Hepatocyte (in vitro differentiated cells): Measurements from ENCODE around the gene TEX30. TPM values are rescaled to one million over a fixed set of nuclear protein-coding genes. Genes with fewer than 3 reads are reported as not detected.

Experiments used
- DNase-seq: peaks from one replicate; pipeline ENCODE4 v3.0.0-alpha.2; 2016; ENCODE audit warnings: low spot score
- H2AFZ ChIP-seq: fragments of 200-600 bp; sonication (generic); 2 replicates; pipeline ENCODE4 v1.6.0; 2016; ENCODE audit warnings: antibody characterized with exemption, mild to moderate bottlenecking
- H3K27ac ChIP-seq: fragments of 200-600 bp; sonication (generic); 2 replicates; pipeline ENCODE4 v1.5.1; 2016; ENCODE audit warnings: mild to moderate bottlenecking
- H3K27me3 ChIP-seq: fragments of 200-600 bp; sonication (generic); 2 replicates; pipeline ENCODE4 v1.6.1; 2016
- H3K36me3 ChIP-seq: fragments of 200-600 bp; sonication (generic); replicated peaks from 2 replicates; pipeline ENCODE4 v1.5.1; 2016; ENCODE audit warnings: low read depth; ENCODE audit not compliant: insufficient read depth
- H3K4me1 ChIP-seq: fragments of 200-600 bp; sonication (generic); 2 replicates; pipeline ENCODE4 v1.5.1; 2016; ENCODE audit warnings: mild to moderate bottlenecking, moderate library complexity; ENCODE audit not compliant: insufficient read depth
- H3K4me2 ChIP-seq: fragments of 200-600 bp; sonication (generic); 2 replicates; pipeline ENCODE4 v1.6.0; 2016
- H3K4me3 ChIP-seq: fragments of 200-600 bp; sonication (generic); 2 replicates; pipeline ENCODE4 v1.5.1; 2016; ENCODE audit warnings: mild to moderate bottlenecking
- H3K79me2 ChIP-seq: fragments of 200-600 bp; sonication (generic); 2 replicates; pipeline ENCODE4 v1.6.0; 2017; ENCODE audit warnings: mild to moderate bottlenecking
- H3K9me2 ChIP-seq: fragments of 200-600 bp; sonication (generic); replicated peaks from 2 replicates; pipeline ENCODE4 v1.6.0; 2017; ENCODE audit warnings: mild to moderate bottlenecking; ENCODE audit not compliant: insufficient read depth
- H3K9me3 ChIP-seq: fragments of 200-600 bp; sonication (generic); 2 replicates; pipeline ENCODE4 v1.5.1; 2016; ENCODE audit warnings: low read depth, mild to moderate bottlenecking
- H4K20me1 ChIP-seq: fragments of 200-600 bp; sonication (generic); 2 replicates; pipeline ENCODE4 v1.6.0; 2016; ENCODE audit warnings: mild to moderate bottlenecking; ENCODE audit not compliant: insufficient read depth, poor library complexity, severe bottlenecking
- EZH2 ChIP-seq: fragments of 200-600 bp; sonication (generic); IDR thresholded peaks from 2 replicates; pipeline ENCODE4 v1.6.1; 2016; ENCODE audit warnings: antibody characterized with exemption, mild to moderate bottlenecking, borderline replicate concordance
- EZH2phosphoT487 ChIP-seq: fragments of 200-600 bp; sonication (generic); IDR thresholded peaks from one replicate; pipeline ENCODE4 v1.6.1; 2018; ENCODE audit warnings: antibody characterized with exemption, mild to moderate bottlenecking, low read depth, moderate library complexity; ENCODE audit not compliant: unreplicated experiment, severe bottlenecking
- WGBS: methylation state at CpG from one replicate; pipeline ENCODE4 v1.1.6; 2016; ENCODE audit warnings: low lambda C conversion rate; ENCODE audit errors: missing lambda C conversion rate; 5-methylcytosine and 5-hydroxymethylcytosine counted together
- polyA plus RNA-seq: library from polyadenylated mRNA; unstranded; fragments of >200 nt; fragmentation: Nextera tagmentation; extraction: Ambion mirVana; gene quantifications from 2 replicates; pipeline ENCODE4 v1.2.1, GENCODE V29; 2016
- total RNA-seq: library from RNA; depleted of rRNA; stranded (reverse); fragments of >200 nt; gene quantifications from 2 replicates; pipeline ENCODE4 v1.2.3, GENCODE V29; 2014
- TF ChIP-seq, protein P1 (sequence below): fragments of 200-600 bp; sonication (generic); IDR thresholded peaks from 2 replicates; pipeline ENCODE4 v1.5.1; 2016; ENCODE audit warnings: antibody characterized with exemption, mild to moderate bottlenecking; ENCODE audit not compliant: poor library complexity

TEX30 gene
- total and polyA plus RNA-seq, 2 experiments from 2014 or later, result 15.4 to 20.6 TPM

DNA sequence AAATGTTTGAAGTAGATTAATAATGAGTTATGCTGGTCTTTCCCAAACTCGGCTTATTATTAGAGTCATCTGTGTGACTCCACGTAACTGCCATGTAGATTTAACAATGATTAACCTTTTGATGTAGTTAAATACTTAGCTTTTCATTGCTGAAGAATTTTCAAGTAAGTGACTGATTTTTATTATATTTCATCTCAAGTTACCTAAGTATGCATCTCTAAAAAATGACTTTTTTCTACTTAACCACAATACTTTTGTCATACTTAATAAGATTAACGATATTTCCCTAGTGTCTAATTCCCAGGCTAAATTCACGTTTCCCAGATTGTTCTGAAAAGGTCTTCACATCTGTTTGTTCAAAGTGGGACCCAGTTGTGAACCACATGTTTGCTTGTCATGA, 43.1 kb upstream of the TEX30 start:
- Histone ChIP-seq H2AFZ (no peak overlapping the region), H3K27me3 (no peaks in the 10 kb centered on the region), H3K4me1 (no peaks in the 10 kb centered on the region), H3K79me2 (peaks cover 22% of the 10 kb centered on the region), H3K36me3 (no peaks in the 10 kb centered on the region), H3K9me2 (no peaks in the 10 kb centered on the region), H3K27ac (no peak overlapping the region), H4K20me1 (no peaks in the 10 kb centered on the region), H3K4me3 (no peak overlapping the region), H3K9me3 (no peaks in the 10 kb centered on the region), H3K4me2 (no peak overlapping the region)
- no peak for TF ChIP-seq EZH2phosphoT487
- TF ChIP-seq, protein P1, sequence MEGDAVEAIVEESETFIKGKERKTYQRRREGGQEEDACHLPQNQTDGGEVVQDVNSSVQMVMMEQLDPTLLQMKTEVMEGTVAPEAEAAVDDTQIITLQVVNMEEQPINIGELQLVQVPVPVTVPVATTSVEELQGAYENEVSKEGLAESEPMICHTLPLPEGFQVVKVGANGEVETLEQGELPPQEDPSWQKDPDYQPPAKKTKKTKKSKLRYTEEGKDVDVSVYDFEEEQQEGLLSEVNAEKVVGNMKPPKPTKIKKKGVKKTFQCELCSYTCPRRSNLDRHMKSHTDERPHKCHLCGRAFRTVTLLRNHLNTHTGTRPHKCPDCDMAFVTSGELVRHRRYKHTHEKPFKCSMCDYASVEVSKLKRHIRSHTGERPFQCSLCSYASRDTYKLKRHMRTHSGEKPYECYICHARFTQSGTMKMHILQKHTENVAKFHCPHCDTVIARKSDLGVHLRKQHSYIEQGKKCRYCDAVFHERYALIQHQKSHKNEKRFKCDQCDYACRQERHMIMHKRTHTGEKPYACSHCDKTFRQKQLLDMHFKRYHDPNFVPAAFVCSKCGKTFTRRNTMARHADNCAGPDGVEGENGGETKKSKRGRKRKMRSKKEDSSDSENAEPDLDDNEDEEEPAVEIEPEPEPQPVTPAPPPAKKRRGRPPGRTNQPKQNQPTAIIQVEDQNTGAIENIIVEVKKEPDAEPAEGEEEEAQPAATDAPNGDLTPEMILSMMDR, result no peak
- TF ChIP-seq EZH2, result no peak
- no peak for DNase-seq
- WGBS, result 87% methylated on average over 4 of the region's 4 CpGs

DNA sequence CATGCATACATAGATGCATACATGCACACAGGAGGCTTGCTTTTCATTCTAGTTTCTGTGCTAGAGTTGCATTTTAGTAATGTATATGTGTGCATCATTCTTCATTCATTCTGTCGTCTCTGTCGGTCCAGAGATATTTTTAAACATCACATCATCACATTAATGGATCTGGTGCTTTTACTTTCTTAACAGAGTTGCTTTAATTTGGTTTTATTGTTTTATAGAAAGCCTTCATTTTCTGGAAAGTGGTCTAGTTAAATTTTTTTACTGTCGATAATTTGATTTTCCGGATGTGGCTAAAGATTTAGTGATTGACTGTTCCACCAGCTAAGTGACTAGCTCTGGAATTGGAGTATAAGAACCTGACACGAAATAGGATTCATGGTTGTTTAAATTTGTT, 42.2 kb upstream of the TEX30 start:
- no peak for DNase-seq
- Histone ChIP-seq H3K36me3 (no peaks in the 10 kb centered on the region), H3K4me3 (no peak overlapping the region), H3K9me3 (no peaks in the 10 kb centered on the region), H4K20me1 (no peaks in the 10 kb centered on the region), H3K27ac (no peak overlapping the region), H3K9me2 (no peaks in the 10 kb centered on the region), H3K4me2 (no peak overlapping the region), H3K27me3 (no peaks in the 10 kb centered on the region), H2AFZ (no peak overlapping the region), H3K4me1 (no peaks in the 10 kb centered on the region), H3K79me2 (peaks cover 31% of the 10 kb centered on the region)
- 92% methylated on average over 5 of the region's 5 CpGs for WGBS
- TF ChIP-seq EZH2, result no peak
- TF ChIP-seq, protein P1, result no peak
- no peak for TF ChIP-seq EZH2phosphoT487

DNA sequence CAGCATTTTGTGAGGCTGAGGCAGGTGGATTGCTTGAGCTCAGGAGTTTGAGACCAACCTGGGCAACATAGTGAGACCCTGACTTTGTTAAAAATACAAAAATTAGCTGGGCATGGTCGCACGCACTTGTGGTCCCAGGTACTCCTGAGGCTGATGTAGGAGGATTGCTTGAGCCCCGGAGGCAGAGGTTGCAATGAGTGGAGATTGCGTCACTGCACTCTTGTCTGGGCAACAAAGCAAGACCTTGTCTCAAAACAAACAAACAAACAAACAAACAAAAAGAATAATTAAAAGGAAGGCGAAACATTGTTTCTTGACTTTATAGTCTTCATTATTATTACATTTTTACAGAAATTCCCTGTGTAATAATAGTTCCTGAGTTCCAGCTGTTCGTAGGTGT, 41.2 kb upstream of the TEX30 start:
- WGBS, result 83% methylated on average over 6 of the region's 6 CpGs
- H3K4me1 ChIP-seq, result no peaks in the 10 kb centered on the region
- H3K27me3 ChIP-seq, result no peaks in the 10 kb centered on the region
- H3K27ac ChIP-seq, result no peak overlapping the region
- peaks cover 39% of the 10 kb centered on the region for H3K79me2 ChIP-seq
- no peak for DNase-seq
- TF ChIP-seq EZH2phosphoT487 (no peak), EZH2 (no peak)
- TF ChIP-seq, protein P1, result no peak
- H3K9me3 ChIP-seq, result peaks cover 5% of the 10 kb centered on the region
- H3K36me3 ChIP-seq, result no peaks in the 10 kb centered on the region
- no peak overlapping the region for H2AFZ ChIP-seq
- no peaks in the 10 kb centered on the region for H3K9me2 ChIP-seq
- no peaks in the 10 kb centered on the region for H4K20me1 ChIP-seq
- H3K4me2 ChIP-seq, result no peak overlapping the region
- H3K4me3 ChIP-seq, result no peak overlapping the region

DNA sequence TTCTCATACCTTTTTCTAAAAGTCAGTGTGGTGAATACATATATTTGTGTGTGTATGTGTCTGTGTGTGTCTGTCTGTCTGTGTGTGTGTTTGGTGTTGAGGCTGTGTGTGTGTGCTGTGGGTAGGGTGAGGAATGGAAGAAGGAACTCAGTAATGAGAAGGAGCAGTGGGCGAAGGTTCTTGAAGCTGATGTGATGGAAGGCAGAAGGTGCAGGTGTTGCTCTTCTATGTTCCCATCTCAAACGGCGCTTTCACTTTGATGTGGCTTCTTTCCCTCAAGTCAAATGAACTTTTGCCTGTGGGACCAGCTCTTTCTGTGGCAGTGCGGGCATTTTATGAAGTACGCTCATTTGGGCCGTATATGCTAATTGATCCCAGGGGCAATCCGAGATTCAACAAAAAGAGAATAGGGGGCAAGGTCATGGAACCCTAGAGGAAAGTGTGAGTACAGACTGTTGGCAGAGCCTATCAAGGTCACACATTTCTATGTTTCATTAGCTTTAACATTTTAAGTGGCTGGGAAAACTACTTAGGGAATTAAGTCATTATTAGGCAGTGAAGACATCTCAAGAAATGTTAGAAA, 40.5 kb upstream of the TEX30 start:
- H2AFZ ChIP-seq, result no peak overlapping the region
- no peak for TF ChIP-seq EZH2
- TF ChIP-seq EZH2phosphoT487, result no peak
- TF ChIP-seq, protein P1, result no peak
- H3K9me2 ChIP-seq, result no peaks in the 10 kb centered on the region
- H3K27ac ChIP-seq, result no peak overlapping the region
- no peaks in the 10 kb centered on the region for H3K4me1 ChIP-seq
- peaks cover 43% of the 10 kb centered on the region for H3K79me2 ChIP-seq
- no peak overlapping the region for H3K4me3 ChIP-seq
- no peaks in the 10 kb centered on the region for H4K20me1 ChIP-seq
- H3K27me3 ChIP-seq, result no peaks in the 10 kb centered on the region
- WGBS, result 86% methylated on average over 7 of the region's 7 CpGs
- no peaks in the 10 kb centered on the region for H3K36me3 ChIP-seq
- no peak for DNase-seq
- no peak overlapping the region for H3K4me2 ChIP-seq
- H3K9me3 ChIP-seq, result peaks cover 5% of the 10 kb centered on the region
